Mesenchymal stem cell (in vitro differentiated cells and primary cell): ENCODE data around the gene CACNA2D3.
A peak's percentile ranks its signal among the peaks of the same experiment; 100 is the strongest.

Experiments used
- DNase-seq: peaks from one replicate; pipeline ENCODE4 v3.0.0-alpha.2; 2013
- H2AFZ ChIP-seq: one replicate; pipeline ENCODE4 v1.6.1; 2013; ENCODE audit warnings: low read depth, mild to moderate bottlenecking, control low read depth, inconsistent platforms, low read length, moderate library complexity
- H2AK5ac ChIP-seq: 2 replicates; pipeline ENCODE4 v1.6.1; 2013; ENCODE audit warnings: low read length, moderate library complexity, mild to moderate bottlenecking, inconsistent platforms; ENCODE audit not compliant: severe bottlenecking
- H2BK120ac ChIP-seq: one replicate; pipeline ENCODE4 v1.6.1; 2013; ENCODE audit warnings: low read depth, mild to moderate bottlenecking, inconsistent platforms, low read length, moderate library complexity
- H2BK12ac ChIP-seq, 2 experiments: one replicate each; pipeline ENCODE4 v1.6.1; 2013; ENCODE audit warnings: inconsistent platforms in 2 of 2, low read length in 2 of 2, mild to moderate bottlenecking in 2 of 2, moderate library complexity in 2 of 2, control low read depth in 1 of 2
- H2BK15ac ChIP-seq: one replicate; pipeline ENCODE4 v1.6.1; 2013; ENCODE audit warnings: mild to moderate bottlenecking, low read depth, inconsistent platforms; ENCODE audit not compliant: poor library complexity, severe bottlenecking
- H2BK5ac ChIP-seq: 2 replicates; pipeline ENCODE4 v1.6.1; 2013; ENCODE audit warnings: low read depth, mild to moderate bottlenecking, low read length, control low read depth, inconsistent platforms; ENCODE audit not compliant: poor library complexity, severe bottlenecking
- H3K14ac ChIP-seq, 2 experiments: one replicate each; pipeline ENCODE4 v1.6.1; 2013; ENCODE audit warnings: inconsistent platforms in 2 of 2, low read length in 2 of 2, control low read depth in 1 of 2, mild to moderate bottlenecking in 1 of 2, moderate library complexity in 1 of 2
- H3K18ac ChIP-seq, 2 experiments: one replicate each; pipeline ENCODE4 v1.6.1; 2013; ENCODE audit warnings: inconsistent platforms in 2 of 2, low read length in 2 of 2, control low read depth in 1 of 2, low read depth in 1 of 2, mild to moderate bottlenecking in 1 of 2
- H3K23ac ChIP-seq, 2 experiments: one replicate each; pipeline ENCODE4 v1.6.1; 2013; ENCODE audit warnings: inconsistent platforms in 2 of 2, low read length in 2 of 2, mild to moderate bottlenecking in 2 of 2, moderate library complexity in 2 of 2, control low read depth in 1 of 2
- H3K27ac ChIP-seq: 2 replicates; pipeline ENCODE4 v1.5.1; 2013; ENCODE audit warnings: mild to moderate bottlenecking, moderate library complexity, low read length, control low read depth, inconsistent platforms; ENCODE audit not compliant: poor library complexity, severe bottlenecking
- H3K27me3 ChIP-seq, 2 experiments: 2 replicates each; pipeline versions ENCODE4 v1.6.1 to v1.7.0; 2013; ENCODE audit warnings: low read length in 2 of 2, mild to moderate bottlenecking in 2 of 2, moderate library complexity in 2 of 2, control low read depth in 1 of 2, inconsistent platforms in 1 of 2; ENCODE audit not compliant: control insufficient read depth in 1 of 2, insufficient read depth in 1 of 2
- H3K36me3 ChIP-seq, 2 experiments: 2 replicates each; pipeline versions ENCODE4 v1.6.1 to v1.7.0; 2013; ENCODE audit warnings: low read length in 2 of 2, control low read depth in 1 of 2, inconsistent platforms in 1 of 2, low read depth in 1 of 2, mild to moderate bottlenecking in 1 of 2; ENCODE audit not compliant: insufficient read depth in 2 of 2, control insufficient read depth in 1 of 2
- H3K4ac ChIP-seq, 2 experiments: one replicate each; pipeline ENCODE4 v1.6.1; 2013; ENCODE audit warnings: inconsistent platforms in 2 of 2, low read length in 2 of 2, mild to moderate bottlenecking in 2 of 2, moderate library complexity in 2 of 2, control low read depth in 1 of 2, low read depth in 1 of 2
- H3K4me1 ChIP-seq: 2 replicates; pipeline ENCODE4 v1.6.1; 2013; ENCODE audit warnings: low read depth, low read length, control low read depth; ENCODE audit not compliant: control insufficient read depth, insufficient read depth
- H3K4me2 ChIP-seq: 2 replicates; pipeline ENCODE4 v1.6.1; 2013; ENCODE audit warnings: low read length, mild to moderate bottlenecking, inconsistent platforms; ENCODE audit not compliant: poor library complexity, severe bottlenecking
- H3K4me3 ChIP-seq, 2 experiments: 2 replicates each; pipeline versions ENCODE4 v1.5.1 to v1.7.0; 2013; ENCODE audit warnings: low read length in 2 of 2, mild to moderate bottlenecking in 2 of 2, control low read depth in 1 of 2, low read depth in 1 of 2; ENCODE audit not compliant: insufficient read depth in 1 of 2
- H3K79me1 ChIP-seq: replicated peaks from 2 replicates; pipeline ENCODE4 v1.6.1; 2013; ENCODE audit warnings: mild to moderate bottlenecking, control low read depth, low read length, inconsistent platforms; ENCODE audit not compliant: poor library complexity, severe bottlenecking
- H3K9ac ChIP-seq: 2 replicates; pipeline ENCODE4 v1.7.0; 2013; ENCODE audit warnings: mild to moderate bottlenecking, low read length, moderate library complexity
- H3K9me3 ChIP-seq: 2 replicates; pipeline ENCODE4 v1.7.0; 2013; ENCODE audit warnings: mild to moderate bottlenecking, low read length; ENCODE audit not compliant: control insufficient read depth
- H4K8ac ChIP-seq: one replicate; pipeline ENCODE4 v1.6.1; 2013; ENCODE audit warnings: inconsistent platforms, mild to moderate bottlenecking, low read length, moderate library complexity
- H4K91ac ChIP-seq: one replicate; pipeline ENCODE4 v1.6.1; 2013; ENCODE audit warnings: mild to moderate bottlenecking, low read length, inconsistent platforms
- WGBS: methylation state at CpG from one replicate; pipeline ENCODE4 v1.1.7; 2013; ENCODE audit warnings: mixed read lengths; 5-methylcytosine and 5-hydroxymethylcytosine counted together

The CACNA2D3 gene

GRCh38 chr3:54900838-54901591 is 778.7 kb downstream of the CACNA2D3 start:
- no peak overlapping the region for H3K14ac ChIP-seq
- peaks cover 9% of the 10 kb centered on the region for H3K4me1 ChIP-seq
- H2BK12ac ChIP-seq: peak overlapping the region in 1 of 2 experiments; percentile 4
- H3K79me1 ChIP-seq: no peaks in the 10 kb centered on the region
- no peak overlapping the region for H3K4me2 ChIP-seq
- no peak overlapping the region for H4K91ac ChIP-seq
- peak overlapping the region; percentile 13 for H3K27ac ChIP-seq
- peak; percentile 30 for DNase-seq
- H3K27me3 ChIP-seq: no peaks in the 10 kb centered on the region
- H3K36me3 ChIP-seq: no peaks in the 10 kb centered on the region
- H2AFZ ChIP-seq: no peak overlapping the region
- H2AK5ac ChIP-seq: no peak overlapping the region
- H3K18ac ChIP-seq: peak overlapping the region; percentile 31 to 81
- H3K4ac ChIP-seq: no peak overlapping the region
- H3K9me3 ChIP-seq: no peaks in the 10 kb centered on the region
- no peak overlapping the region for H2BK15ac ChIP-seq
- H4K8ac ChIP-seq: no peak overlapping the region
- peak overlapping the region; percentile 25 for H2BK5ac ChIP-seq
- no peak overlapping the region for H3K4me3 ChIP-seq
- H3K9ac ChIP-seq: no peak overlapping the region
- H3K23ac ChIP-seq: no peak overlapping the region
- no peak overlapping the region for H2BK120ac ChIP-seq
- WGBS: 55% methylated on average over 8 of the region's 8 CpGs

DNA sequence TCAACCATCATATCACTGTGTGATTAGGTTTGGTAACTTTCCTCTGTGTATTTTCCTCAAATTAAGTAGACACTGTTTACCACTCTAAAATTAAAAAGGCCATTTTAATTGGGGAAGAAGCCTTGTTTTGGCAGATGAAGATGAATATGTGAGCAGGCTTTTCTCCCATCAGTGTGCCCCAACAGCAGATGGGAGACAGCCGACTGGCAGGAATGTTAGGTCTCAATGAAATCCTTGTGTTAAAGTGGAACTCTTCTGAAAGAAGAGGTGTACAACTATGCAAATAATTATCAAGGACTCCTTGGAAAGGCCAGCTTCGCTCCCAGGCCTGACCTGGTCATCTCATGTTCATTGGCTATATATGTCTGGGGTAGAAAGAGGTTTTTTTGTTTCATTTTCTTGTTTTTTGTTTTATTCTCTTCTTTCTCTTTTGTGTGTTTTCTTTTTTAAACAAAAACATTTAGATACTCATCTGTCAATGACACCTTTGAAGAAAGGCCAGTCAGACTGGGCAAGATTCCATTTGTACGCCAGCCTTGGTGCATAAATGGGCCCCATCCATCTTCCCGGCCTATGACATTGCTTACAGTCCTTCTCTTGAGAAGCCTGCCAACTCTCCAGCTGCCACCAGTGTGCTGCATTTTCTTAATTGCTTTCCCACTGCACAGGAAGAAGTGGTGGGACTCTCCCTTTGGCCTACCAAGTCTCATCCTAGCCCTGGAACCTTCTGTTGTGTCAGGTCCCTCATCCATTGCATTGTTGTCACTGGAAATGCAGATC is 779.7 kb downstream of the CACNA2D3 start:
- 87% methylated on average over 4 of the region's 4 CpGs for WGBS

GRCh38 chr3:54905261-54905888 is 783.0 kb downstream of the CACNA2D3 start:
- Histone ChIP-seq H3K4ac (no peak overlapping the region), H2AFZ (no peak overlapping the region), H3K4me3 (no peak overlapping the region), H3K18ac (no peak overlapping the region), H2AK5ac (peak overlapping the region; percentile 52), H2BK12ac (peak overlapping the region in 1 of 2 experiments; percentile 30), H3K23ac (no peak overlapping the region), H3K14ac (no peak overlapping the region), H2BK120ac (no peak overlapping the region), H3K27me3 (no peaks in the 10 kb centered on the region), H4K8ac (peak overlapping the region; percentile 67), H3K4me2 (peak overlapping the region; percentile 34), H3K79me1 (no peaks in the 10 kb centered on the region), H2BK15ac (no peak overlapping the region), H3K27ac (peak overlapping the region; percentile 96), H3K36me3 (no peaks in the 10 kb centered on the region), H3K9ac (no peak overlapping the region), H3K4me1 (peaks cover 17% of the 10 kb centered on the region), H3K9me3 (no peaks in the 10 kb centered on the region), H4K91ac (no peak overlapping the region), H2BK5ac (peak overlapping the region; percentile 75)
- DNase-seq: no peak
- 53% methylated on average over 2 of the region's 2 CpGs for WGBS

More for the DNA sequence above, 779.7 kb downstream of the CACNA2D3 start:
- H2BK15ac ChIP-seq: peak overlapping the region; percentile 70
- H2BK120ac ChIP-seq: no peak overlapping the region
- H3K4ac ChIP-seq: no peak overlapping the region
- H3K4me3 ChIP-seq: no peak overlapping the region
- H3K23ac ChIP-seq: no peak overlapping the region
- H3K4me2 ChIP-seq: no peak overlapping the region
- no peaks in the 10 kb centered on the region for H3K79me1 ChIP-seq
- H3K4me1 ChIP-seq: peaks cover 13% of the 10 kb centered on the region
- H3K27me3 ChIP-seq: no peaks in the 10 kb centered on the region
- no peak overlapping the region for H3K14ac ChIP-seq
- no peak overlapping the region for H4K8ac ChIP-seq
- no peak overlapping the region for H2AFZ ChIP-seq
- H3K36me3 ChIP-seq: no peaks in the 10 kb centered on the region
- H2BK12ac ChIP-seq: no peak overlapping the region
- no peak overlapping the region for H3K9ac ChIP-seq
- no peak overlapping the region for H4K91ac ChIP-seq
- H2AK5ac ChIP-seq: peak overlapping the region; percentile 89
- H3K18ac ChIP-seq: no peak overlapping the region
- no peak overlapping the region for H2BK5ac ChIP-seq
- H3K9me3 ChIP-seq: no peaks in the 10 kb centered on the region
- DNase-seq: no peak
- no peak overlapping the region for H3K27ac ChIP-seq

DNA sequence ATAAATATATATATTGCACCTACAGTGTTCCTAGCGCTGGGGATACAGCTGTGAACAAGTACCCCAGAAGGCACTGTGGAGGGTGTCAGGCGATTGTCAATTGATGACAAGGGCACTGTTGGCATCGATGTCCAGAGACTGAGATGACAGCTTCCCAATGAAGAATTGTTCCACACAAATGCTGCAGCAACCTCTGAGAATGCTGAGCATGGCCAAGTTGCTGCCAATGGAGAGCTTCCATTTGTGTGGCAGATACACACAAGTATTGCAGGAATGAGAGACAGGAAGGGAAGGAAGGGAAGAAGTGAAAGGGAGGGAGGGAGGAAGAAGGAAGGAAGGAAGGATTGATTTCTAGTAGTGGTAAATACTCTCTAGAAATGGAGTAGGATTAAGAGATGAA is 783.6 kb downstream of the CACNA2D3 start:
- no peaks in the 10 kb centered on the region for H3K79me1 ChIP-seq
- no peaks in the 10 kb centered on the region for H3K36me3 ChIP-seq
- H3K27me3 ChIP-seq: no peaks in the 10 kb centered on the region
- no peak for DNase-seq
- WGBS: 97% methylated on average over 3 of the region's 3 CpGs
- H3K4me2 ChIP-seq: no peak overlapping the region
- H3K9me3 ChIP-seq: no peaks in the 10 kb centered on the region
- H3K23ac ChIP-seq: no peak overlapping the region
- H3K9ac ChIP-seq: no peak overlapping the region
- H4K8ac ChIP-seq: no peak overlapping the region
- H2BK12ac ChIP-seq: no peak overlapping the region
- H2BK120ac ChIP-seq: no peak overlapping the region
- peak overlapping the region; percentile 96 for H3K27ac ChIP-seq
- peak overlapping the region in 1 of 2 experiments; percentile 33 for H3K4ac ChIP-seq
- no peak overlapping the region for H4K91ac ChIP-seq
- no peak overlapping the region for H3K14ac ChIP-seq
- H2BK15ac ChIP-seq: no peak overlapping the region
- H2AK5ac ChIP-seq: peak overlapping the region; percentile 88
- H3K18ac ChIP-seq: peak overlapping the region in 1 of 2 experiments; percentile 30
- H3K4me3 ChIP-seq: no peak overlapping the region
- H2BK5ac ChIP-seq: no peak overlapping the region
- no peak overlapping the region for H2AFZ ChIP-seq
- peaks cover 17% of the 10 kb centered on the region for H3K4me1 ChIP-seq
